HepG2 (cell line): ENCODE data around the gene TM4SF5. TPM values are rescaled to one million over a fixed set of nuclear protein-coding genes. Genes with fewer than 3 reads are reported as not detected.
A peak's percentile ranks its signal among the peaks of the same experiment; 100 is the strongest.

ENCODE experiments used
- ASH2L ChIP-seq: fragments of 300-600, 200-600 bp; sonication (generic); IDR thresholded peaks from 2 replicates; pipeline ENCODE4 v1.7.0; 2017; ENCODE audit warnings: low read depth, mild to moderate bottlenecking, moderate library complexity, mixed read lengths, low read length; ENCODE audit not compliant: insufficient read length
- BRD4 ChIP-seq: sonication (generic); formaldehyde crosslinking; IDR thresholded peaks from 2 replicates; pipeline ENCODE4 v1.4.0; 2020; ENCODE audit warnings: missing genetic modification reagents
- IKZF1 ChIP-seq: fragments of 450-650 bp; IDR thresholded peaks from 2 replicates; pipeline ENCODE4 v1.7.1; 2016
- KLF16 ChIP-seq, 2 experiments: sonication (generic) in 1 of 2; formaldehyde crosslinking in 1 of 2; IDR thresholded peaks; 2 replicates each; pipeline versions ENCODE4 v1.6.1 to v1.8.0; 2016 to 2023; ENCODE audit warnings: missing genetic modification reagents in 2 of 2, missing compliant biosample characterization in 1 of 2
- MEF2D ChIP-seq: sonication (generic); formaldehyde crosslinking; IDR thresholded peaks from 2 replicates; pipeline ENCODE4 v1.5.1; 2020; ENCODE audit warnings: mild to moderate bottlenecking, missing genetic modification reagents
- NKX3-1 ChIP-seq: sonication (generic); formaldehyde crosslinking; IDR thresholded peaks from 2 replicates; pipeline ENCODE4 v1.5.0; 2020; ENCODE audit warnings: missing genetic modification reagents
- NONO ChIP-seq, 2 experiments: fragments of 450-650 bp in 1 of 2; sonication (generic) in 1 of 2; formaldehyde crosslinking in 1 of 2; IDR thresholded peaks in 1 of 2; conservative IDR thresholded peaks in 1 of 2; 2 replicates each; pipeline versions ENCODE4 v1.6.1 to v1.8.0; 2017 to 2022; ENCODE audit warnings: mild to moderate bottlenecking in 1 of 2, missing genetic modification reagents in 1 of 2, moderate library complexity in 1 of 2
- NR1H2 ChIP-seq: sonication (generic); formaldehyde crosslinking; IDR thresholded peaks from 2 replicates; pipeline ENCODE4 v1.8.1; 2022; ENCODE audit warnings: low read depth, missing genetic modification reagents, borderline replicate concordance
- RAD21 ChIP-seq: fragments of 450-650 bp; formaldehyde crosslinking; IDR thresholded peaks from 2 replicates; pipeline ENCODE4 v1.5.0; 2020; ENCODE audit warnings: mild to moderate bottlenecking
- SNAI1 ChIP-seq: sonication (generic); formaldehyde crosslinking; IDR thresholded peaks from 2 replicates; pipeline ENCODE4 v1.5.0; 2020; ENCODE audit warnings: mild to moderate bottlenecking, missing genetic modification reagents, borderline replicate concordance
- ZKSCAN5 ChIP-seq: sonication (generic); formaldehyde crosslinking; IDR thresholded peaks from 2 replicates; pipeline ENCODE4 v1.5.1; 2020; ENCODE audit warnings: mild to moderate bottlenecking, missing genetic modification reagents
- ZNF468 ChIP-seq: sonication (generic); formaldehyde crosslinking; IDR thresholded peaks from 2 replicates; pipeline ENCODE4 v1.8.0; 2022; ENCODE audit warnings: mild to moderate bottlenecking, moderate library complexity, missing genetic modification reagents
- ZNF530 ChIP-seq: sonication (generic); formaldehyde crosslinking; IDR thresholded peaks from 2 replicates; pipeline ENCODE4 v1.5.0; 2020; ENCODE audit warnings: low read depth, mild to moderate bottlenecking, missing genetic modification reagents
- ZNF747 ChIP-seq: sonication (generic); formaldehyde crosslinking; IDR thresholded peaks from 2 replicates; pipeline ENCODE4 v1.8.1; 2023; ENCODE audit warnings: missing genetic modification reagents, mild to moderate bottlenecking, borderline replicate concordance
- ZSCAN31 ChIP-seq: sonication (generic); formaldehyde crosslinking; IDR thresholded peaks from 2 replicates; pipeline ENCODE4 v1.5.0; 2020; ENCODE audit warnings: low read depth, mild to moderate bottlenecking, missing genetic modification reagents
- polyA plus RNA-seq, 8 experiments: library from polyadenylated mRNA; depleted of rRNA in 3 of 8; stranded (reverse) in 7 of 8; unstranded in 1 of 8; fragments of >200 nt; fragmentation: Illumina TruSeq in 4 of 8; extraction: Trizol in 4 of 8; gene quantifications; 2 replicates each; pipeline versions ENCODE4 v1.2.1 to v1.2.3, GENCODE V29; 2011 to 2016; ENCODE audit warnings: low read depth in 4 of 8, missing spikeins in 1 of 8, mixed read lengths in 1 of 8; ENCODE audit not compliant: insufficient read depth in 1 of 8
- total RNA-seq, 5 experiments: library from RNA; depleted of rRNA; stranded (reverse); fragments of >200 nt; fragmentation: Illumina TruSeq; extraction: Trizol; gene quantifications; 2 replicates each; pipeline ENCODE4 v1.2.3, GENCODE V29; 2016; ENCODE audit warnings: low read depth in 1 of 5
- TF ChIP-seq, protein P1 (sequence below): IDR thresholded peaks from 2 replicates; pipeline ENCODE4 v1.6.1; 2016; ENCODE audit warnings: mild to moderate bottlenecking
- TF ChIP-seq, protein P2 (sequence below): sonication (generic); formaldehyde crosslinking; IDR thresholded peaks from 2 replicates; pipeline ENCODE4 v1.8.0; 2022; ENCODE audit warnings: missing genetic modification reagents, low read depth, mild to moderate bottlenecking, borderline replicate concordance
- TF ChIP-seq, protein P3 (sequence below): sonication (generic); formaldehyde crosslinking; IDR thresholded peaks from 2 replicates; pipeline ENCODE4 v1.4.0; 2020; ENCODE audit warnings: missing genetic modification reagents, borderline replicate concordance
- TF ChIP-seq, protein P4 (sequence below): sonication (generic); formaldehyde crosslinking; IDR thresholded peaks from 2 replicates; pipeline ENCODE4 v1.5.0; 2020; ENCODE audit warnings: mild to moderate bottlenecking, missing genetic modification reagents, borderline replicate concordance
- TF ChIP-seq, protein P5 (sequence below): sonication (generic); formaldehyde crosslinking; IDR thresholded peaks from 2 replicates; pipeline ENCODE4 v1.5.1; 2020; ENCODE audit warnings: missing genetic modification reagents, mild to moderate bottlenecking, borderline replicate concordance

Gene TM4SF5
- total and polyA plus RNA-seq, 2 of the 13 experiments (the other 11 are each of a cell fraction or from before 2014, with no cell fraction given), result 30.1 to 126 TPM

DNA sequence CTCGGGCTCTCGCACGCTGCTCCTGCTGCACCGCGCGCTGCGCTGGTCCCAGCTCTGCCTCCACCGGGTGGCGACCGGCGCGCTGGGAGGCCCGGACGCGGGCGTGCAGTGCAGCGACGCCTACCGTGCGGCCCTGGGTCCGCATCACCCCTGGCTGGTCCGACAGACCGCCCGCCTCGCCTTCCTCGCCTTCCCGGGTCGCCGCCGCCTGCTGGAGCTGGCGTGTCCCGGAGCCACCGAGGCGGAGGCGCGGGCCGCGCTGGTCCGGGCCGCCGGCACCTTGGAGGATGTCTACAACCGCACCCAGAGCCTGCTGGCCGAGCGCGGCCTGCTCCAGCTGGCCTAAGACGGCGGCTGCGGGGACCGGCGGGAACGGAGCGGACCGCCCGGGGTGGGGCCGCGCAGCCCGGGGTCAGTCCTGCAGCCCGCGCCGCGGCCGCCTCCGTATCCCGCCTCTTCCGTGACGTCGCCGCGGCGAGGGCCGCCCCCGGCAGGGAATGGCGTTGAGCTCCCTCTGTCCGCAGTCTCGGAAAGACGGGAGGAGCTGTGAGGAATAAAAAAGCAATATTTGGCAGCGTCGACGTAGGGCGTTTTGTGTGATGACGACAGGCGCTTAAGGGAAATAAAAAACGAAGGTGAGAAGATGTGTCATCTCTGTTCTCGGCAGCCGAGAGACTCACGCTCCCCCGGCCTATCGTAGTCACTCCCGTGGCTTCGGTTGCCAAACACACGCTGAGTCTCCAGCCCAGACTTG lies 18.4 kb downstream of the TM4SF5 start (continued):
- no peak for TF ChIP-seq ZNF530
- TF ChIP-seq ZKSCAN5 (CRISPR knock-in tag), result no peak
- TF ChIP-seq NR1H2 (CRISPR knock-in tag), result peak; percentile 93; the same call in 1 of the 2 replicates
- no peak; a peak in 1 of 4 replicates for TF ChIP-seq KLF16 (CRISPR knock-in tag; IDR thresholded peaks at IDR 0.05)
- TF ChIP-seq ZNF747, result no peak
- TF ChIP-seq NONO (IDR thresholded peaks at IDR 0.05), result no peak
- TF ChIP-seq NONO (CRISPR knock-in tag; conservative IDR thresholded peaks at IDR 0.05), result peak; percentile 87
- peak; percentile 88; the same call in 1 of the 2 replicates for TF ChIP-seq BRD4
- TF ChIP-seq, protein P1, sequence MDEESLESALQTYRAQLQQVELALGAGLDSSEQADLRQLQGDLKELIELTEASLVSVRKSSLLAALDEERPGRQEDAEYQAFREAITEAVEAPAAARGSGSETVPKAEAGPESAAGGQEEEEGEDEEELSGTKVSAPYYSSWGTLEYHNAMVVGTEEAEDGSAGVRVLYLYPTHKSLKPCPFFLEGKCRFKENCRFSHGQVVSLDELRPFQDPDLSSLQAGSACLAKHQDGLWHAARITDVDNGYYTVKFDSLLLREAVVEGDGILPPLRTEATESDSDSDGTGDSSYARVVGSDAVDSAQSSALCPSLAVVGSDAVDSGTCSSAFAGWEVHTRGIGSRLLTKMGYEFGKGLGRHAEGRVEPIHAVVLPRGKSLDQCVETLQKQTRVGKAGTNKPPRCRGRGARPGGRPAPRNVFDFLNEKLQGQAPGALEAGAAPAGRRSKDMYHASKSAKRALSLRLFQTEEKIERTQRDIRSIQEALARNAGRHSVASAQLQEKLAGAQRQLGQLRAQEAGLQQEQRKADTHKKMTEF (CRISPR knock-in tag), result peak; percentile 55; the same call in 1 of the 2 replicates
- peak; percentile 61; the same call in 1 of the 2 replicates for TF ChIP-seq ZNF468 (CRISPR knock-in tag)
- peak; percentile 89 for TF ChIP-seq ZSCAN31 (CRISPR knock-in tag)
- TF ChIP-seq, protein P2, sequence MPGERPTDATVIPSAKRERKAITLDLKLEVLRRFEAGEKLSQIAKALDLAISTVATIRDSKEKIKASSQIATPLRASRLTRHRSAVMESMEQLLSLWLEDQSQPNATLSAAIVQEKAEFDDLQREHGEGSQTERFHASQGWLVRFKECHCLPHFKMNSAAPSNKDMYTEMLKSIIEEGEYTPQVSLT, result no peak; the same call in 1 of the 2 replicates
- TF ChIP-seq SNAI1, result no peak
- TF ChIP-seq IKZF1, result no peak
- TF ChIP-seq, protein P3, sequence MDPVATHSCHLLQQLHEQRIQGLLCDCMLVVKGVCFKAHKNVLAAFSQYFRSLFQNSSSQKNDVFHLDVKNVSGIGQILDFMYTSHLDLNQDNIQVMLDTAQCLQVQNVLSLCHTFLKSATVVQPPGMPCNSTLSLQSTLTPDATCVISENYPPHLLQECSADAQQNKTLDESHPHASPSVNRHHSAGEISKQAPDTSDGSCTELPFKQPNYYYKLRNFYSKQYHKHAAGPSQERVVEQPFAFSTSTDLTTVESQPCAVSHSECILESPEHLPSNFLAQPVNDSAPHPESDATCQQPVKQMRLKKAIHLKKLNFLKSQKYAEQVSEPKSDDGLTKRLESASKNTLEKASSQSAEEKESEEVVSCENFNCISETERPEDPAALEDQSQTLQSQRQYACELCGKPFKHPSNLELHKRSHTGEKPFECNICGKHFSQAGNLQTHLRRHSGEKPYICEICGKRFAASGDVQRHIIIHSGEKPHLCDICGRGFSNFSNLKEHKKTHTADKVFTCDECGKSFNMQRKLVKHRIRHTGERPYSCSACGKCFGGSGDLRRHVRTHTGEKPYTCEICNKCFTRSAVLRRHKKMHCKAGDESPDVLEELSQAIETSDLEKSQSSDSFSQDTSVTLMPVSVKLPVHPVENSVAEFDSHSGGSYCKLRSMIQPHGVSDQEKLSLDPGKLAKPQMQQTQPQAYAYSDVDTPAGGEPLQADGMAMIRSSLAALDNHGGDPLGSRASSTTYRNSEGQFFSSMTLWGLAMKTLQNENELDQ, result no peak
- peak; percentile 67 for TF ChIP-seq ASH2L
- TF ChIP-seq RAD21, result peak; percentile 98
- TF ChIP-seq MEF2D (CRISPR knock-in tag), result no peak
- TF ChIP-seq, protein P4, sequence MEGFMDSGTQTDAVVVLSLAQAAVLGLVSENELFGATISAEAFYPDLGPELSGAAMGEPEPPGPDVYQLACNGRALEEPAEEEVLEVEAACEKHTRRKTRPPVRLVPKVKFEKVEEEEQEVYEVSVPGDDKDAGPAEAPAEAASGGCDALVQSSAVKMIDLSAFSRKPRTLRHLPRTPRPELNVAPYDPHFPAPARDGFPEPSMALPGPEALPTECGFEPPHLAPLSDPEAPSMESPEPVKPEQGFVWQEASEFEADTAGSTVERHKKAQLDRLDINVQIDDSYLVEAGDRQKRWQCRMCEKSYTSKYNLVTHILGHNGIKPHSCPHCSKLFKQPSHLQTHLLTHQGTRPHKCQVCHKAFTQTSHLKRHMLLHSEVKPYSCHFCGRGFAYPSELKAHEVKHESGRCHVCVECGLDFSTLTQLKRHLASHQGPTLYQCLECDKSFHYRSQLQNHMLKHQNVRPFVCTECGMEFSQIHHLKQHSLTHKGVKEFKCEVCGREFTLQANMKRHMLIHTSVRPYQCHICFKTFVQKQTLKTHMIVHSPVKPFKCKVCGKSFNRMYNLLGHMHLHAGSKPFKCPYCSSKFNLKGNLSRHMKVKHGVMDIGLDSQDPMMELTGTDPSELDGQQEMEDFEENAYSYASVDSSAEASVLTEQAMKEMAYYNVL (CRISPR knock-in tag), result no peak
- TF ChIP-seq, protein P5, sequence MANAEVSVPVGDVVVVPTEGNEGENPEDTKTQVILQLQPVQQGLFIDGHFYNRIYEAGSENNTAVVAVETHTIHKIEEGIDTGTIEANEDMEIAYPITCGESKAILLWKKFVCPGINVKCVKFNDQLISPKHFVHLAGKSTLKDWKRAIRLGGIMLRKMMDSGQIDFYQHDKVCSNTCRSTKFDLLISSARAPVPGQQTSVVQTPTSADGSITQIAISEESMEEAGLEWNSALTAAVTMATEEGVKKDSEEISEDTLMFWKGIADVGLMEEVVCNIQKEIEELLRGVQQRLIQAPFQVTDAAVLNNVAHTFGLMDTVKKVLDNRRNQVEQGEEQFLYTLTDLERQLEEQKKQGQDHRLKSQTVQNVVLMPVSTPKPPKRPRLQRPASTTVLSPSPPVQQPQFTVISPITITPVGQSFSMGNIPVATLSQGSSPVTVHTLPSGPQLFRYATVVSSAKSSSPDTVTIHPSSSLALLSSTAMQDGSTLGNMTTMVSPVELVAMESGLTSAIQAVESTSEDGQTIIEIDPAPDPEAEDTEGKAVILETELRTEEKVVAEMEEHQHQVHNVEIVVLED (CRISPR knock-in tag), result no peak
- 0 out of 2 replicates have a peak, but pooled peaks have one; percentile 49 for TF ChIP-seq NKX3-1
